Colonic mucosa (tissue), 4 donors: Measurements from ENCODE around the gene C21orf58. TPM values are rescaled to one million over a fixed set of nuclear protein-coding genes. Genes with fewer than 3 reads are reported as not detected.

ENCODE experiments used
- DNase-seq: peaks from one replicate; pipeline ENCODE4 v3.0.0-alpha.2; 2020
- H3K27ac ChIP-seq: fragments of 200-600 bp; one replicate; pipeline ENCODE4 v1.8.0; 2021
- H3K27me3 ChIP-seq: fragments of 200-600 bp; one replicate; pipeline ENCODE4 v1.8.0; 2021
- H3K36me3 ChIP-seq: fragments of 200-600 bp; one replicate; pipeline ENCODE4 v1.8.0; 2021
- H3K4me1 ChIP-seq: fragments of 200-600 bp; one replicate; pipeline ENCODE4 v1.8.0; 2021; ENCODE audit warnings: mild to moderate bottlenecking
- H3K4me3 ChIP-seq: fragments of 200-600 bp; one replicate; pipeline ENCODE4 v1.8.0; 2021
- H3K9ac ChIP-seq, 2 donors: one replicate each; pipeline ENCODE4 v1.7.0; 2013; ENCODE audit warnings: control low read depth in 2 of 2, low read depth in 2 of 2, low read length in 2 of 2
- H3K9me3 ChIP-seq: fragments of 200-600 bp; one replicate; pipeline ENCODE4 v1.8.0; 2021
- intact Hi-C: fragments of 100-400 bp; cut with DNase I; formaldehyde crosslinking; loops from one replicate; pipeline ENCODE4 v1.14.1; 2022
- total RNA-seq, 2 donors: library from RNA; stranded (reverse); fragmentation: NEBNext Ultra II Directional in 1 of 2; extraction: Animal tissue kit (Norgen Biotek cat#: 25700) in 1 of 2; gene quantifications; one replicate each; pipeline ENCODE4 v1.2.1, GENCODE V29; 2021
- TF ChIP-seq, protein P1 (sequence below): fragments of 200-600 bp; IDR thresholded peaks from one replicate; pipeline ENCODE4 v1.8.0; 2022; ENCODE audit warnings: antibody characterized with exemption, mild to moderate bottlenecking
- donor health status: healthy.
- donor health status: DM: no; HTN: no; CAD: no.
- donor health status: DM: no; HTN: no; CAD: no.

The C21orf58 gene
- total RNA-seq, 2 donors from 2014 or later: 5.5 to 25.7 TPM

DNA sequence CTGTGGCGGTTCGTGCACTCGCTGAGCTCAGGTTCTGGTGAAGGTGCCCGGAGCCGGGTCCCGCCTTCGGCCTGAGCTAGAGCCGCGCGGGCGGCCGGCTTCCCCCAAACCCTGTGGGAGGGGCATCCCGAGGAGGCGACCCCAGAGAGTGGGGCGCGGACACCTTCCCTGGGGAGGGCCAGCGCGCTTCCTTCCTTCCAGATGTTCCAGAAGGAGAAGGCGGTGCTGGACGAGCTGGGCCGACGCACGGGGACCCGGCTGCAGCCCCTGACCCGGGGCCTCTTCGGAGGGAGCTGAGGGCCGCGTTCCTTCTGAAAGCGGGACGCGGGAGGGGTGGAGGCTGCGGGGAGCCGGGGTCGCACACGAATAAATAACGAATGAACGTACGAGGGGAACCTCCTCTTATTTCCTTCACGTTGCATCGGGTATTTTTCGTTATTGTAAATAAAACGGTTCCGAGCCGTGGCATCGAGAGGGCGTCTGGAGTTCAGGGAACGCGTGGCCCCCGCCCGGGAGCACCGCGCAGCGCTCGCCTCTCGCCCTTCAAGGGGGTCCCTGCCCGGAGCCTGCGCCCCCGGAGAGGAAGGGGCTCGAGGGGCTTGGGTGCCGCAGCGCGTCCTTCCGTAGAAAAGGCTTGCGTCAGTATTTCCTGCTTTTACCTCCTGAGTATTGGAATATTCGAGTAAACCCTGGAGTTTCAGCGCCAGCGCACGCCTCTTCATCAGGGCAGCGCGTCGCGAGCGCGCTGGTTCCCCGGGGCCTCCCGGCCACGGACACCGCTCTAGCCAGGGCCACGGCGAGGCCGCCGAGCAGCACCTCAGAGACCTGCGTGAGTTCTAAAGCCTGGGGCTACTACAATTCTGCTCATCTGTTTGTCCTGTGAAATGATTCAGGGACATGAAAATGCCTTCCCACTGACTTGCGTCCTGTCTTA is 26.1 kb downstream of the C21orf58 start:
- H3K9me3 ChIP-seq: no peaks in the 10 kb centered on the region
- no peaks in the 10 kb centered on the region for H3K27me3 ChIP-seq
- peak overlapping the region; percentile 46 to 56 for H3K9ac ChIP-seq
- intact Hi-C loops: no loop called here
- TF ChIP-seq, protein P1, sequence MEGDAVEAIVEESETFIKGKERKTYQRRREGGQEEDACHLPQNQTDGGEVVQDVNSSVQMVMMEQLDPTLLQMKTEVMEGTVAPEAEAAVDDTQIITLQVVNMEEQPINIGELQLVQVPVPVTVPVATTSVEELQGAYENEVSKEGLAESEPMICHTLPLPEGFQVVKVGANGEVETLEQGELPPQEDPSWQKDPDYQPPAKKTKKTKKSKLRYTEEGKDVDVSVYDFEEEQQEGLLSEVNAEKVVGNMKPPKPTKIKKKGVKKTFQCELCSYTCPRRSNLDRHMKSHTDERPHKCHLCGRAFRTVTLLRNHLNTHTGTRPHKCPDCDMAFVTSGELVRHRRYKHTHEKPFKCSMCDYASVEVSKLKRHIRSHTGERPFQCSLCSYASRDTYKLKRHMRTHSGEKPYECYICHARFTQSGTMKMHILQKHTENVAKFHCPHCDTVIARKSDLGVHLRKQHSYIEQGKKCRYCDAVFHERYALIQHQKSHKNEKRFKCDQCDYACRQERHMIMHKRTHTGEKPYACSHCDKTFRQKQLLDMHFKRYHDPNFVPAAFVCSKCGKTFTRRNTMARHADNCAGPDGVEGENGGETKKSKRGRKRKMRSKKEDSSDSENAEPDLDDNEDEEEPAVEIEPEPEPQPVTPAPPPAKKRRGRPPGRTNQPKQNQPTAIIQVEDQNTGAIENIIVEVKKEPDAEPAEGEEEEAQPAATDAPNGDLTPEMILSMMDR: no peak
- H3K4me3 ChIP-seq: peak overlapping the region; percentile 36
- no peaks in the 10 kb centered on the region for H3K4me1 ChIP-seq
- no peaks in the 10 kb centered on the region for H3K36me3 ChIP-seq
- DNase-seq: peak; percentile 34
- peak overlapping the region; percentile 26 for H3K27ac ChIP-seq

DNA sequence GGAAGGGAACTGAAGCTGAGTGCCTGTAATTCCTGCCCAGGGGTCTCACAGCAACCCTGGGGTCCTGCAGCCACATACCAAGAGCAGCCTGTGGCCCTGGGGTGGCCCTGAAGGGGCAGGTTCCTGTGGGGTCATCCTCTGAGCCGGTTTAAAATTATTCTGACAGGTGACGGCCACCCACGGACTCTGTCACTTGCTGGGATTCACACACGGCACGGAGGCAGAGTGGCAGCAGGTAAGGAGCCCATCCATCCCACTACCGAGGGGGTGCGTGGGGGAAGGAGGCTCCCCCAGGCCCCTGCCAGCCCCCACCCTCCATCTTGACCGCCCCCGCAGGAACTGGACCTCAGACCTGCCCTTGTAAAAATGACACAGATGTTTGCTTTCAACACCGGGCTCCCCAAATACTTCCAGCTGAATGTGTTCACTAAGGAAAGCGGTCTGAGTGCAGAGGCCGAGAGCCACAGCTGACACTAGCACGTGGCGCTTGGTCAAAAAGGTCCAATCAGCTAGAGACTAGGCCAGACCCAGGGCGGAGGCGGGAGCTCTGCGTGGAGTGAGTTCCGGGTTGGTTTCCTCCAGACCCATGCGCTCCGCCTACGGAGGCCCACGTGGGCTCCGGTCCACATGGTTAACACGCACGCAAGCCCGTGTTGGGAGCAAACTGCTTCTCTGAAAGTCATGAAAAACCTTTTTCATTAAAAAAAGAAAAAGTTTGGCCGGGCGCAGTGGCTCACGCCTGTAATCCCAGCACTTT is 27.5 kb downstream of the C21orf58 start:
- Histone ChIP-seq H3K9me3 (no peaks in the 10 kb centered on the region), H3K4me3 (no peak overlapping the region), H3K4me1 (no peaks in the 10 kb centered on the region), H3K36me3 (no peaks in the 10 kb centered on the region), H3K9ac (no peak overlapping the region), H3K27me3 (no peaks in the 10 kb centered on the region), H3K27ac (peak overlapping the region; percentile 53)
- DNase-seq: peak; percentile 76
- intact Hi-C loops: no loop called here
- TF ChIP-seq, protein P1: no peak

DNA sequence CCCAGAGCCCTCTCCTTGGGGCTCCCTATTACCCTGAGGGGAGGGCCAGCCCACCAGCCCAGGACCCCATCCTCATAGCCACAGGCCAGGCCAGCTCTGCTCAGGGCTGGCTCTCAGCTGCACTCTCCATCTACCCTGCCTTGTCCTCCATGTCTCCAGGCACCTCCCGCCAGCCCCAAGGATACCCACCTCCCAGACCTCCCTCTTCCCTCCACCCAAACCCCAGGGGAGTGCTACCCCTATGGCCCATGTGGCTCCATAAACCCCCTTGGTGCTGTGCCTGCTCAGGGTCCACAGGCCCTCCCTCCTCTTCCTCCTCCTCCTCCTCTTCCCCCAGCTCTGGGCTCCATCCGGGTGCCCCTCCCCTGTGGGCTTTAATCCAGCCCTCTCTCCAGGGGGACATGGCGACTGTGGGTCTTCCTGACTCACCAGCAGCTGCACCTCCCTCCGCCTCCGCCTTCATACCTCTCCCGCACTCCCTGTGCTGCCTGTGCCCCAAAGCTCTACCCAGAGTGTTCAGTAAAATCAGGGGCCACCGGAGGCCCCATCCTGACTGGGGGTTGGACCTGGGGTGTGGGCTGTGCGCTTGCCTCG is 28.4 kb downstream of the C21orf58 start:
- H3K4me1 ChIP-seq: no peaks in the 10 kb centered on the region
- H3K9me3 ChIP-seq: no peaks in the 10 kb centered on the region
- TF ChIP-seq, protein P1: no peak
- no peak for DNase-seq
- H3K4me3 ChIP-seq: no peak overlapping the region
- no peaks in the 10 kb centered on the region for H3K36me3 ChIP-seq
- H3K9ac ChIP-seq: no peak overlapping the region
- intact Hi-C loops: no loop called here
- H3K27me3 ChIP-seq: no peaks in the 10 kb centered on the region
- H3K27ac ChIP-seq: no peak overlapping the region

DNA sequence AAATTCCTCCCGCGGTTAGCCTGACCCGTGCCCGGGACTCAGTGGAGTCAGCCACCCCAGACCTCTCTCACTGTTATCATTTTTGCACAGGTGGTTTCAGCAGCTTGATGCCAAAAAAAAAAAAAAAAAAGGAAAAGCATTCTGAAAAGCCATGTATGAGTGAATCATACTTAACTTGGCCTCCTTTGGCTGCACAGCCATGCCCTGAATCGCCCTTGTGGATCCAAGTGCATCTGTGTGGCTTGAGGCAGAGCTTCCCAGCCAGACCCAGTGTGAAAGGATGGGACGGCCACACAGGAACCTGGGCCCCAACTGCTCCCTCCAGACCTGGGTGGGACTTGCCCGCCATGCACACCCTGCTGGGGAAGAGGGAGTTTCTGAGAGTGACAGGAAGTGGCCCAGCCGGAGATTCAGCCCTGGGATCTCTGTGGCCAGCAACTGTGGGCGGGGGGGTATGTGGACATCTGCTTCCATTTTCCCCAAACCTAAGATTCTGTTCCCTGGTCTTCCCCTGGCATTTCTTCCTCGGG is 29.0 kb downstream of the C21orf58 start:
- no peak overlapping the region for H3K9ac ChIP-seq
- TF ChIP-seq, protein P1: no peak
- intact Hi-C loops: no loop called here
- no peaks in the 10 kb centered on the region for H3K9me3 ChIP-seq
- no peaks in the 10 kb centered on the region for H3K4me1 ChIP-seq
- H3K27ac ChIP-seq: no peak overlapping the region
- no peaks in the 10 kb centered on the region for H3K27me3 ChIP-seq
- no peak for DNase-seq
- H3K36me3 ChIP-seq: no peaks in the 10 kb centered on the region
- H3K4me3 ChIP-seq: no peak overlapping the region

DNA sequence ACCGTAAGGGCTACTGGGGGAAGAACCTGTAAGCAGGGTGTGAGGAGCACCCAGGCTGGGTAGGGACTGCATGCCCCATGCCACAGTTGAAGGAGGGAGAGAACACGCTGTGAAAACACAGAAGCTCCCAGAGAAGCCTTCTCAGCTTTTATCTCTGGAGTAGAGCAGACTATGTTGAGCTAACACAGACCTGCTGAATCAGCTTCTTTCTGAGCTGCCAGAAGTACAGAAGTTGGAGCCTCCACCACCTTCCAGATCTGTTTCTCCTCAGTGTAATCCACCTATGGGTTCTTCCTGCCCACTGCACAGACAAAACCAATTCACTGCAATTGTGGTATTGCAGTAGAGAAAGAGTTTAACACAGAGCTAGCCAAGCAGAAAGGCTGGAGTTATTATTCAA is 32.1 kb downstream of the C21orf58 start:
- TF ChIP-seq, protein P1: no peak
- no peaks in the 10 kb centered on the region for H3K9me3 ChIP-seq
- no peak overlapping the region for H3K9ac ChIP-seq
- no peak overlapping the region for H3K4me3 ChIP-seq
- intact Hi-C loops: no loop called here
- peaks cover 7% of the 10 kb centered on the region for H3K4me1 ChIP-seq
- H3K27ac ChIP-seq: no peak overlapping the region
- no peaks in the 10 kb centered on the region for H3K36me3 ChIP-seq
- H3K27me3 ChIP-seq: no peaks in the 10 kb centered on the region
- DNase-seq: no peak
